ENCODE data around the gene C1R.
"Not testable (repeated sequence)": the region's sequence is repeated elsewhere in the genome, so short reads cannot be mapped to it uniquely, and the experiment has no call there.

Gene C1R

GRCh38 chr12:7114008-7114407 is 21.8 kb upstream of the C1R start:
- Histone ChIP-seq H2AFZ (ENCODE audit: low read depth, low read length) (no peak overlapping the region), H3K4me3 (ENCODE audit: low read length) (no peak overlapping the region), H3K9me3 (ENCODE audit: low read length) (no peaks in the 10 kb centered on the region), H3K27me3 (ENCODE audit: insufficient read depth, low read length) (no peaks in the 10 kb centered on the region), H3K36me3 (ENCODE audit: insufficient read depth, low read length) (no peaks in the 10 kb centered on the region), H3K4me1 (ENCODE audit: insufficient read depth, low read length) (peaks cover 4% of the 10 kb centered on the region)

- H3K9me3 ChIP-seq (ENCODE audit: low read length): no peaks in the 10 kb centered on the region
- peaks cover 4% of the 10 kb centered on the region for H3K4me1 ChIP-seq (ENCODE audit: insufficient read depth, low read length)
- no peaks in the 10 kb centered on the region for H3K36me3 ChIP-seq (ENCODE audit: insufficient read depth, low read length)
- no peaks in the 10 kb centered on the region for H3K27me3 ChIP-seq (ENCODE audit: insufficient read depth, low read length)
- no peak overlapping the region for H3K4me3 ChIP-seq (ENCODE audit: low read length)
- no peak overlapping the region for H2AFZ ChIP-seq (ENCODE audit: low read depth, low read length)
These were observed 21.2 kb upstream of the C1R start for GRCh38 chr12:7113389-7113871.

- Histone ChIP-seq H3K36me3 (ENCODE audit: insufficient read depth, low read length) (no peaks in the 10 kb centered on the region), H3K4me3 (ENCODE audit: low read length) (no peak overlapping the region), H3K4me1 (ENCODE audit: insufficient read depth, low read length) (peaks cover 10% of the 10 kb centered on the region), H3K27me3 (ENCODE audit: insufficient read depth, low read length) (no peaks in the 10 kb centered on the region), H3K9me3 (ENCODE audit: low read length) (no peaks in the 10 kb centered on the region), H2AFZ (ENCODE audit: low read depth, low read length) (no peak overlapping the region)
These were observed 19.8 kb upstream of the C1R start for GRCh38 chr12:7112041-7112440.

- H3K36me3 ChIP-seq (ENCODE audit: insufficient read depth, low read length): peaks cover 3% of the 10 kb centered on the region
- no peak overlapping the region for H3K4me3 ChIP-seq (ENCODE audit: low read length)
- peaks cover 10% of the 10 kb centered on the region for H3K4me1 ChIP-seq (ENCODE audit: insufficient read depth, low read length)
- no peaks in the 10 kb centered on the region for H3K27me3 ChIP-seq (ENCODE audit: insufficient read depth, low read length)
- H3K9me3 ChIP-seq (ENCODE audit: low read length): peaks cover 2% of the 10 kb centered on the region
- no peak overlapping the region for H2AFZ ChIP-seq (ENCODE audit: low read depth, low read length)
These were observed 18.4 kb upstream of the C1R start for GRCh38 chr12:7110661-7111060.

- H2AFZ ChIP-seq (ENCODE audit: low read depth, low read length): no peak overlapping the region
- H3K9me3 ChIP-seq (ENCODE audit: low read length): peaks cover 2% of the 10 kb centered on the region
- H3K27me3 ChIP-seq (ENCODE audit: insufficient read depth, low read length): no peaks in the 10 kb centered on the region
- peaks cover 3% of the 10 kb centered on the region for H3K36me3 ChIP-seq (ENCODE audit: insufficient read depth, low read length)
- peak overlapping the region; percentile 92 for H3K4me3 ChIP-seq (ENCODE audit: low read length)
- H3K4me1 ChIP-seq (ENCODE audit: insufficient read depth, low read length): peaks cover 10% of the 10 kb centered on the region
These were observed 17.3 kb upstream of the C1R start for GRCh38 chr12:7109572-7109920.

- peaks cover 3% of the 10 kb centered on the region for H3K36me3 ChIP-seq (ENCODE audit: insufficient read depth, low read length)
- peak within 1 kb of the TSS; percentile 92 for H3K4me3 ChIP-seq (ENCODE audit: low read length)
- peaks cover 2% of the 10 kb centered on the region for H3K9me3 ChIP-seq (ENCODE audit: low read length)
- H2AFZ ChIP-seq (ENCODE audit: low read depth, low read length): peak within 1 kb of the TSS; percentile 83
- H3K4me1 ChIP-seq (ENCODE audit: insufficient read depth, low read length): peaks cover 10% of the 10 kb centered on the region
- no peaks in the 10 kb centered on the region for H3K27me3 ChIP-seq (ENCODE audit: insufficient read depth, low read length)
These were observed 16.7 kb upstream of the C1R start, which contains the start of gene C1RL for GRCh38 chr12:7108796-7109571. C1RL (minus strand) TSS chr12:7109214; CDS start chr12:7109180, 34 bp downstream.

- peak overlapping the region; percentile 92 for H3K4me3 ChIP-seq (ENCODE audit: low read length)
- peaks cover 2% of the 10 kb centered on the region for H3K9me3 ChIP-seq (ENCODE audit: low read length)
- peaks cover 10% of the 10 kb centered on the region for H3K4me1 ChIP-seq (ENCODE audit: insufficient read depth, low read length)
- peaks cover 3% of the 10 kb centered on the region for H3K36me3 ChIP-seq (ENCODE audit: insufficient read depth, low read length)
- H2AFZ ChIP-seq (ENCODE audit: low read depth, low read length): peak overlapping the region; percentile 83
- H3K27me3 ChIP-seq (ENCODE audit: insufficient read depth, low read length): no peaks in the 10 kb centered on the region
These were observed 16.0 kb upstream of the C1R start for GRCh38 chr12:7108003-7108795.

- Histone ChIP-seq H2AFZ (ENCODE audit: low read depth, low read length) (peak overlapping the region; percentile 83), H3K4me1 (ENCODE audit: insufficient read depth, low read length) (peaks cover 10% of the 10 kb centered on the region), H3K9me3 (ENCODE audit: low read length) (peaks cover 2% of the 10 kb centered on the region), H3K27me3 (ENCODE audit: insufficient read depth, low read length) (no peaks in the 10 kb centered on the region), H3K36me3 (ENCODE audit: insufficient read depth, low read length) (peaks cover 4% of the 10 kb centered on the region), H3K4me3 (ENCODE audit: low read length) (peak overlapping the region; percentile 92)
These were observed 15.4 kb upstream of the C1R start for GRCh38 chr12:7107636-7108002.

- not testable (repeated sequence) for H2AFZ ChIP-seq (ENCODE audit: low read depth, low read length); H3K4me1 ChIP-seq (ENCODE audit: insufficient read depth, low read length); H3K27me3 ChIP-seq (ENCODE audit: insufficient read depth, low read length); H3K9me3 ChIP-seq (ENCODE audit: low read length); H3K36me3 ChIP-seq (ENCODE audit: insufficient read depth, low read length); H3K4me3 ChIP-seq (ENCODE audit: low read length)
These were observed 14.9 kb upstream of the C1R start for GRCh38 chr12:7107181-7107580.

- Histone ChIP-seq H3K4me1 (ENCODE audit: insufficient read depth, low read length) (peaks cover 10% of the 10 kb centered on the region), H3K36me3 (ENCODE audit: insufficient read depth, low read length) (peaks cover 12% of the 10 kb centered on the region), H3K9me3 (ENCODE audit: low read length) (peaks cover 2% of the 10 kb centered on the region), H2AFZ (ENCODE audit: low read depth, low read length) (no peak overlapping the region), H3K4me3 (ENCODE audit: low read length) (no peak overlapping the region), H3K27me3 (ENCODE audit: insufficient read depth, low read length) (no peaks in the 10 kb centered on the region)
These were observed 13.8 kb upstream of the C1R start for GRCh38 chr12:7106082-7106481.

- Histone ChIP-seq H2AFZ (ENCODE audit: low read depth, low read length) (no peak overlapping the region), H3K27me3 (ENCODE audit: insufficient read depth, low read length) (no peaks in the 10 kb centered on the region), H3K36me3 (ENCODE audit: insufficient read depth, low read length) (peaks cover 20% of the 10 kb centered on the region), H3K4me3 (ENCODE audit: low read length) (no peak overlapping the region), H3K9me3 (ENCODE audit: low read length) (peaks cover 2% of the 10 kb centered on the region), H3K4me1 (ENCODE audit: insufficient read depth, low read length) (peaks cover 6% of the 10 kb centered on the region)
These were observed 11.8 kb upstream of the C1R start for GRCh38 chr12:7103837-7104584.

GRCh38 chr12:7102582-7102981 is 10.3 kb upstream of the C1R start:
- H3K36me3 ChIP-seq (ENCODE audit: insufficient read depth, low read length): peaks cover 21% of the 10 kb centered on the region
- peaks cover 2% of the 10 kb centered on the region for H3K9me3 ChIP-seq (ENCODE audit: low read length)
- H3K27me3 ChIP-seq (ENCODE audit: insufficient read depth, low read length): no peaks in the 10 kb centered on the region
- no peak overlapping the region for H2AFZ ChIP-seq (ENCODE audit: low read depth, low read length)
- no peak overlapping the region for H3K4me3 ChIP-seq (ENCODE audit: low read length)
- peaks cover 2% of the 10 kb centered on the region for H3K4me1 ChIP-seq (ENCODE audit: insufficient read depth, low read length)

- peaks cover 2% of the 10 kb centered on the region for H3K9me3 ChIP-seq (ENCODE audit: low read length)
- no peaks in the 10 kb centered on the region for H3K4me1 ChIP-seq (ENCODE audit: insufficient read depth, low read length)
- no peaks in the 10 kb centered on the region for H3K27me3 ChIP-seq (ENCODE audit: insufficient read depth, low read length)
- no peak overlapping the region for H3K4me3 ChIP-seq (ENCODE audit: low read length)
- H3K36me3 ChIP-seq (ENCODE audit: insufficient read depth, low read length): peaks cover 23% of the 10 kb centered on the region
- no peak overlapping the region for H2AFZ ChIP-seq (ENCODE audit: low read depth, low read length)
These were observed 9.5 kb upstream of the C1R start for GRCh38 chr12:7101694-7102131.

Data from neuron (in vitro differentiated cells).